Mammary epithelial cell (primary cell): Measurements from ENCODE around the gene ZNF70.

Experiments
- CTCF ChIP-seq, 2 donors: IDR thresholded peaks in 1 of 2; conservative IDR thresholded peaks in 1 of 2; 2 replicates each; pipeline ENCODE4 v1.5.1; 2011 to 2012; ENCODE audit warnings: inconsistent platforms in 2 of 2, low read length in 2 of 2, mild to moderate bottlenecking in 2 of 2, control low read depth in 1 of 2, low read depth in 1 of 2; ENCODE audit not compliant: insufficient read depth in 1 of 2; ENCODE audit errors: extremely low read depth in 1 of 2
- EZH2 ChIP-seq: IDR thresholded peaks from 2 replicates; pipeline ENCODE4 v1.6.1; 2012; ENCODE audit warnings: low read length, inconsistent platforms, borderline replicate concordance

DNA sequence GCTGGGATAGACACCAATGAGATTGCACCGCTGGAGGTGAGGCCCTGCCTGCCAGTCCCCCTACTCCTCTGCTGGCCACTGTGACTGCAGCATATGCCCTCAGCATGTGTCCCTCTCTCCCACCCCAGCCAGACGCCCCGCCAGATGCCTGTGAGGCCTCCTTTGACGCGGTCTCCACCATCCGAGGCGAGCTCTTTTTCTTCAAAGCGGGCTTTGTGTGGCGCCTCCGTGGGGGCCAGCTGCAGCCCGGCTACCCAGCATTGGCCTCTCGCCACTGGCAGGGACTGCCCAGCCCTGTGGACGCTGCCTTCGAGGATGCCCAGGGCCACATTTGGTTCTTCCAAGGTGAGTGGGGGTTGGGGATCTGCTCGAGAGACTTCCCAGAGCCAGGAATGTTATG lies 30.2 kb upstream of the ZNF70 start:
- TF ChIP-seq CTCF (conservative IDR thresholded peaks at IDR 0.05 in 1 of 2, IDR thresholded peaks at IDR 0.05 in 1 of 2; ENCODE audit: extremely low read depth in 1 of 2, insufficient read depth in 1 of 2, low read depth in 1 of 2, low read length in 2 of 2) (no peak), EZH2 (no peak)
